Neural cell (in vitro differentiated cells): ENCODE measurements around the gene MAD2L2.

ENCODE experiments used
- EZH2 ChIP-seq: fragments of 200-600, 300-800 bp; shearing (Covaris generic), sonication (generic); IDR thresholded peaks from 2 replicates; pipeline ENCODE4 v1.6.1; 2014; ENCODE audit warnings: antibody characterized with exemption, low read length, borderline replicate concordance, mild to moderate bottlenecking; ENCODE audit not compliant: insufficient read depth, poor library complexity, severe bottlenecking
- SMC3 ChIP-seq: fragments of 450-650 bp; conservative IDR thresholded peaks from 2 replicates; pipeline ENCODE4 v1.6.1; 2014; ENCODE audit warnings: antibody characterized with exemption, mild to moderate bottlenecking, moderate library complexity; ENCODE audit not compliant: poor library complexity

- TF ChIP-seq SMC3, result no peak
- TF ChIP-seq EZH2, result no peak
These were observed 9.2 kb downstream of the MAD2L2 start for GRCh38 chr1:11671544-11672286.
